ENCODE results near the gene ASB9.
"Not testable (repeated sequence)": the region's sequence is repeated elsewhere in the genome, so short reads cannot be mapped to it uniquely, and the experiment has no call there.

Gene ASB9

DNA sequence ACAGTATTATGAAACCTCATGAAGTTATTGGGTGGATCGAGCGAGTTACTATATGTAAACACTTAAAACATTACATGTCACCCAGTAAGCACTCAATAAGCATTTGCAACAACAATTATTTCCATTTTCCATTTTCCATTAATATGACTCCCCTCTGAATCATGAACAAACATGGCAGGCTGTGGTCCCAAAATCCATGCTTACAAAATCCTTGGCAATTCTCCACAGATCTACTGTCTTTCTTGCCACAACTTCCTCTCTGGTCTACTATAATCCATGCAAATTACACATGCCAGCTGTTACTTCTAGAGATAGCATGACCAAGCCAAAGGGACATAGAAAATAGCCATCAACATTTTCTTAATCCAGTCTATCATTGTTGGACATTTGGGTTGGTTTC lies 23.6 kb upstream of the ASB9 start:
- H3K27ac ChIP-seq = no peak overlapping the region
- ChIA-PET POLR2A (ENCODE audit: low non-redundant PET) (no interaction called here), CTCF (no interaction called here)
- DNase-seq (ENCODE audit: low spot score) = no peak
- TF ChIP-seq, protein P1, sequence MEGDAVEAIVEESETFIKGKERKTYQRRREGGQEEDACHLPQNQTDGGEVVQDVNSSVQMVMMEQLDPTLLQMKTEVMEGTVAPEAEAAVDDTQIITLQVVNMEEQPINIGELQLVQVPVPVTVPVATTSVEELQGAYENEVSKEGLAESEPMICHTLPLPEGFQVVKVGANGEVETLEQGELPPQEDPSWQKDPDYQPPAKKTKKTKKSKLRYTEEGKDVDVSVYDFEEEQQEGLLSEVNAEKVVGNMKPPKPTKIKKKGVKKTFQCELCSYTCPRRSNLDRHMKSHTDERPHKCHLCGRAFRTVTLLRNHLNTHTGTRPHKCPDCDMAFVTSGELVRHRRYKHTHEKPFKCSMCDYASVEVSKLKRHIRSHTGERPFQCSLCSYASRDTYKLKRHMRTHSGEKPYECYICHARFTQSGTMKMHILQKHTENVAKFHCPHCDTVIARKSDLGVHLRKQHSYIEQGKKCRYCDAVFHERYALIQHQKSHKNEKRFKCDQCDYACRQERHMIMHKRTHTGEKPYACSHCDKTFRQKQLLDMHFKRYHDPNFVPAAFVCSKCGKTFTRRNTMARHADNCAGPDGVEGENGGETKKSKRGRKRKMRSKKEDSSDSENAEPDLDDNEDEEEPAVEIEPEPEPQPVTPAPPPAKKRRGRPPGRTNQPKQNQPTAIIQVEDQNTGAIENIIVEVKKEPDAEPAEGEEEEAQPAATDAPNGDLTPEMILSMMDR (conservative IDR thresholded peaks at IDR 0.05; ENCODE audit: low read depth) = no peak

DNA sequence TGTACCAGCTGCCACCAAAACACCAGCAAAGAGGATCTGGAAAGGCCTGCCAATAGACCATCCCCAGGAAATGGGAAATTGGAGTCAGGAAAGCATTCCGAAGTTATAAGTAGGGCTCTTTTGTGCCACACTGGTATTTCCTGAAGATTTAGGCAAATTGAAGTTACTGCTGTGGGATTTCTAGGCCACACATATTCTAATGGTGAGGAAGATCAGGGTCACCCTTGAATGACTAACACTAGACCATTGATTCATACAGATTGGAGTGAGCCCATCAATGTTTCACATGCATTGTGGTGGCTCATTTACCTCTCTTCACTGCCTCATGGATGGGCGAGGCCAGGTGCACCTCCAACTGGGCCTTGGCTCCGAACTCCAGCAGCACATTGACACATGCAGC lies 23.0 kb upstream of the ASB9 start:
- H3K27ac ChIP-seq = no peak overlapping the region
- TF ChIP-seq, protein P1 (conservative IDR thresholded peaks at IDR 0.05; ENCODE audit: low read depth) = no peak
- ChIA-PET POLR2A (ENCODE audit: low non-redundant PET) (no interaction called here), CTCF (interaction anchor here (0.6 kb wide), 1 partner anchor 84 kb away, joined by 3 read pairs; no protein-coding TSS in a partner anchor)
- DNase-seq (ENCODE audit: low spot score) = no peak

DNA sequence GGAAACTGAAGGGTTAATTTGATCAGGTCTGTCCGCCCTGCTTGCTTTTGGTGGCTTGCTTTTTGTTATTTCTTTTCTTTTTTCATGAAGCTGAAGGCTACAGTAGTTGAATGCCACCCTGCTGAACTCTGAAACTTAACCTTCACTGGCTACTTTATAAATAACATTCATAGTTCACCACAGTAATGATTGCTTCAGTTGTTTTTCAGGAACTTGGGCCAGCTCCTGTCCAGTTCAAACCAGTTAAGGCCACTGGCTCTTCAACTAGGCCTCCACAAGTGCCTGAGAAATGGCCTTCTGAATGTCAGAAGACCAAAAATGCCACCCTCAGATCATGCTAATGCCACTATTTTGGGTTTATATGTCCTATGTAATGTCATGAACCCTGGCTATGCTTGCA lies 7.7 kb upstream of the ASB9 start:
- ChIA-PET CTCF (no interaction called here), POLR2A (ENCODE audit: low non-redundant PET) (no interaction called here)
- TF ChIP-seq, protein P1 (conservative IDR thresholded peaks at IDR 0.05; ENCODE audit: low read depth) = no peak
- no peak for DNase-seq (ENCODE audit: low spot score)
- no peak overlapping the region for H3K27ac ChIP-seq

DNA sequence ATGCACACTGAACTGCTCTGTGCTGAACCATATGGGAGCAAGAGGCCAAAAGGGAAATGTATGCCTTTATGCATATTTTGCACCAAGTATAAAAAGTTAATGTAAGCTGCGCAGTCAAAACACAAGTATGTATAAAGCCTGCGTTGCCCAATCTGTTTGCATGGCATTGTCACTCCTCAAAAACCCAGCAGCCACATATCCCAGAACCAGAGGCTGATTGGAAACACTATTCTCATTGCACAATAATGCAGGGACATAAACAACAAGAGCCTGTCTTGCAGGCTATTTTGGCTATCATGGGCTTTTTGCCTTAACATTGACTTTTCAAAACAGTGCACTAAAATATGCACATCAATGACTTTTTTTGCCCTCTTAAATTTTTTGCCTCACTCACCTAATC lies 5.1 kb upstream of the ASB9 start:
- TF ChIP-seq, protein P1 (conservative IDR thresholded peaks at IDR 0.05; ENCODE audit: low read depth) = no peak
- no peak overlapping the region for H3K27ac ChIP-seq
- no peak for DNase-seq (ENCODE audit: low spot score)
- ChIA-PET CTCF (no interaction called here), POLR2A (ENCODE audit: low non-redundant PET) (no interaction called here)

DNA sequence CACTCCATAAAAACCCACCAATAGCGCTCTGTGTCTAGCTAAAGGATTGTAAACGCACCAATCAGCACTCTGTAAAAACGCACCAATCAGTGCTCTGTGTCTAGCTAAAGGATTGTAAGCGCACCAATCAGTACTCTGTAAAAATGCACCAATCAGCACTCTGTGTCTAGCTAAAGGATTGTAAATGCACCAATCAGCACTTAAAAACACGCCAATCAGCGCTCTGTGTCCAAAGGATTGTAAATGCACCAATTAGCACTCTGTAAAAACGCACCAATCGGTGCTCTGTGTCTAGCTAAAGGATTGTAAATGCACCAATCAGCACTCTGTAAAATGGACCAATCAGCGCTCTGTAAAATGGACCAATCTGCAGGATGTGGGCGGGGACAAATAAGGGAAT lies 3.4 kb upstream of the ASB9 start:
- CTCF ChIA-PET; POLR2A ChIA-PET (ENCODE audit: low non-redundant PET); H3K27ac ChIP-seq; DNase-seq (ENCODE audit: low spot score): not testable (repeated sequence)

DNA sequence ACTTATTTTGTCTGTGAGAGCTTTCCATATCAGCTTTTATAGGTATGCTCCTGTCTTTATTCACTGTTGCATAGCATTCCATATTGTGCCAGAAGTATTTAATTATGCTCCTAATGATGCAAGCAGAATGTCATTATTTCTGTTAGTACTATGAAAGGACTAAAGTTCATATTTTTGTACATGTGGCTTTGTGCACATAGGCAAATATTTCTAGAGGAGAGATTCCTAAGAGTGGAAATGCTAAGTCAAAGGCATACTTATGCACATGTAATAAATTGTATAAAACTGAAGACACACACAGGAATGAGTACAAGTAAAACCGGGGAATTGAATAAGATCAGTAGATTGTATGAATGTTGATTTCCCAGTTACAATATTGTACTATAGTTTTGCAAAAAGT lies 1.9 kb upstream of the ASB9 start:
- POLR2A ChIA-PET (ENCODE audit: low non-redundant PET) = no interaction called here
- H3K27ac ChIP-seq = no peak overlapping the region
- CTCF ChIA-PET = no interaction called here
- TF ChIP-seq, protein P1 (conservative IDR thresholded peaks at IDR 0.05; ENCODE audit: low read depth) = no peak
- no peak for DNase-seq (ENCODE audit: low spot score)

DNA sequence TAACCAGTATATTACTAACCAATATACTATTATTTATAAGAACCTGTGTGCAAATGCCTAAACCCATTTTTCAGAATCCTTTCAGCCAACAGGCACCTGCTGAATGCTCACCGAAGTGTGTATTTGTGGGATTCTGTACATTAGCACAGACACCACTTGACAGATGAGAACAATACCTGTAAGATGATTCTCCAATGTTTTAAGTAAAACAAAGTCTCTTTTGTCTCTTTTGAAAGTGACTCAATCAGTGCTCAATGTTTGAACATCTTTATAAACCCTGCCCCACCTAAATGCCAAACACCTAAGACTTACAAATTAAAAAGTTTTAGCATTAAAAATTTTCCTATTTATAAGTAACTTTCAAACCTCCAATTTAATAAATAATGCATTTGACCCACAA lies 763 bp downstream of the ASB9 start:
- POLR2A ChIA-PET (ENCODE audit: low non-redundant PET) = no interaction called here
- DNase-seq (ENCODE audit: low spot score) = peak; percentile 3
- TF ChIP-seq, protein P1 (conservative IDR thresholded peaks at IDR 0.05; ENCODE audit: low read depth) = no peak
- CTCF ChIA-PET = no interaction called here
- H3K27ac ChIP-seq = no peak overlapping the region

Measured in RWPE1 (cell line).